Measurements from ENCODE around the gene VPS37B. TPM values are rescaled to one million over a fixed set of nuclear protein-coding genes. Genes with fewer than 3 reads are reported as not detected.

The VPS37B gene
- total and polyA plus RNA-seq, 2 donors (not counting 1 experiment from before 2014, with no cell fraction given) = 66.7 to 88.1 TPM

- ATAC-seq (ENCODE audit: low read depth) = no peak
- peaks cover 17 to 38% of the 10 kb centered on the region in 2 donors for H3K4me1 ChIP-seq (ENCODE audit: control insufficient read depth in 2 of 2, insufficient read depth in 2 of 2, low read length in 2 of 2)
- H3K4me3 ChIP-seq (ENCODE audit: control extremely low read depth in 1 of 5, extremely low read depth in 1 of 5, insufficient read depth in 1 of 5, low read depth in 2 of 5, low read length in 4 of 5) = no peak overlapping the region
- H3K27ac ChIP-seq (ENCODE audit: low read length in 2 of 2) = no peak overlapping the region
- H3K79me2 ChIP-seq (ENCODE audit: control insufficient read depth, insufficient read depth, low read length) = no peaks in the 10 kb centered on the region
- ChIA-PET POLR2A (no interaction called here), CTCF (interaction anchor here (1.7 kb wide), 1 partner anchor 52 kb away, joined by 9 read pairs; no protein-coding TSS in a partner anchor)
- Mint-ChIP-seq H3K4me3 (no peak overlapping the region), H3K4me1 (peaks cover 19% of the 10 kb centered on the region), H3K27ac (no peak overlapping the region), H3K9me3 (ENCODE audit: insufficient read depth) (no peaks in the 10 kb centered on the region), H3K27me3 (no peaks in the 10 kb centered on the region)
- H3K9ac ChIP-seq (ENCODE audit: low read length) = no peak overlapping the region
- WGBS (ENCODE audit: insufficient coverage) = 90% methylated on average over 5 of the region's 8 CpGs
- H3K4me2 ChIP-seq (replicated peaks; ENCODE audit: low read depth, low read length, poor library complexity, severe bottlenecking) = no peak overlapping the region
- intact Hi-C loops (cut with micrococcal nuclease) = no loop called here
- no peaks in the 10 kb centered on the region for H3K27me3 ChIP-seq (replicated peaks in 1 of 4; ENCODE audit: control extremely low read depth in 1 of 4, control insufficient read depth in 3 of 4, insufficient read depth in 4 of 4, low read length in 3 of 4)
- H3K9me3 ChIP-seq (ENCODE audit: control extremely low read depth in 1 of 3, control insufficient read depth in 2 of 3, insufficient read depth in 1 of 3, low read length in 2 of 3) = peaks cover 0 to 5% (median 0%) of the 10 kb centered on the region in 3 donors
- TF ChIP-seq EZH2 (IDR thresholded peaks at IDR 0.05; ENCODE audit: borderline replicate concordance, insufficient read depth, low read depth, low read length, poor library complexity, severe bottlenecking) (no peak), CTCF (IDR thresholded peaks at IDR 0.05) (no peak)
- no peak overlapping the region for H2AFZ ChIP-seq (ENCODE audit: insufficient read depth, low read depth, low read length, poor library complexity, severe bottlenecking)
- H3K36me3 ChIP-seq (replicated peaks in 1 of 2; ENCODE audit: control extremely low read depth in 1 of 2, control insufficient read depth in 1 of 2, extremely low read depth in 1 of 2, insufficient read depth in 2 of 2, low read length in 1 of 2) = no peaks in the 10 kb centered on the region
- no peaks in the 10 kb centered on the region for H4K20me1 ChIP-seq (ENCODE audit: control insufficient read depth, insufficient read depth, low read length, poor library complexity, severe bottlenecking)
- no peak for DNase-seq
These were observed 36.3 kb upstream of the VPS37B start for GRCh38 chr12:122932207-122932606.

- Histone ChIP-seq H3K27me3 (replicated peaks in 1 of 4; ENCODE audit: control extremely low read depth in 1 of 4, control insufficient read depth in 3 of 4, insufficient read depth in 4 of 4, low read length in 3 of 4) (no peaks in the 10 kb centered on the region), H3K4me2 (replicated peaks; ENCODE audit: low read depth, low read length, poor library complexity, severe bottlenecking) (no peak overlapping the region), H3K79me2 (ENCODE audit: control insufficient read depth, insufficient read depth, low read length) (no peaks in the 10 kb centered on the region), H3K4me3 (ENCODE audit: control extremely low read depth in 1 of 5, extremely low read depth in 1 of 5, insufficient read depth in 1 of 5, low read depth in 2 of 5, low read length in 4 of 5) (no peak overlapping the region), H4K20me1 (ENCODE audit: control insufficient read depth, insufficient read depth, low read length, poor library complexity, severe bottlenecking) (no peaks in the 10 kb centered on the region), H3K4me1 (ENCODE audit: control insufficient read depth in 2 of 2, insufficient read depth in 2 of 2, low read length in 2 of 2) (peaks cover 31 to 51% of the 10 kb centered on the region in 2 donors), H2AFZ (ENCODE audit: insufficient read depth, low read depth, low read length, poor library complexity, severe bottlenecking) (no peak overlapping the region), H3K9me3 (ENCODE audit: control extremely low read depth in 1 of 3, control insufficient read depth in 2 of 3, insufficient read depth in 1 of 3, low read length in 2 of 3) (peaks cover 0 to 2% (median 0%) of the 10 kb centered on the region in 3 donors), H3K9ac (ENCODE audit: low read length) (no peak overlapping the region), H3K27ac (ENCODE audit: low read length in 2 of 2) (no peak overlapping the region), H3K36me3 (replicated peaks in 1 of 2; ENCODE audit: control extremely low read depth in 1 of 2, control insufficient read depth in 1 of 2, extremely low read depth in 1 of 2, insufficient read depth in 2 of 2, low read length in 1 of 2) (no peaks in the 10 kb centered on the region)
- ChIA-PET POLR2A (interaction anchor here (0.6 kb wide), 1 partner anchor 11 kb away, joined by 3 read pairs; no protein-coding TSS in a partner anchor), CTCF (interaction anchor here (0.6 to 1.6 kb wide), 3 partner anchors 25 to 69 kb away, joined by 3 read pairs; no protein-coding TSS in a partner anchor)
- peaks cover 33% of the 10 kb centered on the region for H3K4me1 Mint-ChIP-seq
- TF ChIP-seq EZH2 (IDR thresholded peaks at IDR 0.05; ENCODE audit: borderline replicate concordance, insufficient read depth, low read depth, low read length, poor library complexity, severe bottlenecking) (no peak), CTCF (IDR thresholded peaks at IDR 0.05) (no peak)
- H3K27ac Mint-ChIP-seq = no peak overlapping the region
- intact Hi-C loops (cut with micrococcal nuclease) = no loop called here
- no peak overlapping the region for H3K4me3 Mint-ChIP-seq
- 96% methylated on average over 23 of the region's 23 CpGs for WGBS (ENCODE audit: insufficient coverage)
- no peaks in the 10 kb centered on the region for H3K9me3 Mint-ChIP-seq (ENCODE audit: insufficient read depth)
- DNase-seq (no peak), ATAC-seq (ENCODE audit: low read depth) (no peak)
- H3K27me3 Mint-ChIP-seq = no peaks in the 10 kb centered on the region
These were observed 33.9 kb upstream of the VPS37B start for GRCh38 chr12:122929812-122930211.

All from B cell (primary cell).